Measurements from ENCODE around the gene POLN.

The POLN gene

DNA sequence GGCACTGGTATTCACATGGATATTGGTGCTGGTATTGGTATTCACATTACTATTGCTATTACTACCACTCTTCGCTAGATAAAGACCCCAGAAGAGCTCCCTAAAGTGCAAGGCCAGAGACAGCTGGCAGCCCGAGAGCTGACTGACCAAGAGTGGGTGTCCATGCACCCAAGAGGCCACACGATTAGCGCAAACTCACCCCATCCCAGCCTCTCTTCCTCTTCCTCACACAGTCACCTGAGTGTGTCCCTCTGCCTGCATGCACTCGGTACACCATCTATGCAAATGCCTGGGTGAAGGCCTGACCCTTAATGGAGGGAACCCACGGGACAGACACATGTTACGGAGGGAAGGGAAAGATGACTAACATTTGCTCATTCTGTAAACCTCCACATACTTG is 86.7 kb downstream of the POLN start:
- DNase-seq: no peak

DNA sequence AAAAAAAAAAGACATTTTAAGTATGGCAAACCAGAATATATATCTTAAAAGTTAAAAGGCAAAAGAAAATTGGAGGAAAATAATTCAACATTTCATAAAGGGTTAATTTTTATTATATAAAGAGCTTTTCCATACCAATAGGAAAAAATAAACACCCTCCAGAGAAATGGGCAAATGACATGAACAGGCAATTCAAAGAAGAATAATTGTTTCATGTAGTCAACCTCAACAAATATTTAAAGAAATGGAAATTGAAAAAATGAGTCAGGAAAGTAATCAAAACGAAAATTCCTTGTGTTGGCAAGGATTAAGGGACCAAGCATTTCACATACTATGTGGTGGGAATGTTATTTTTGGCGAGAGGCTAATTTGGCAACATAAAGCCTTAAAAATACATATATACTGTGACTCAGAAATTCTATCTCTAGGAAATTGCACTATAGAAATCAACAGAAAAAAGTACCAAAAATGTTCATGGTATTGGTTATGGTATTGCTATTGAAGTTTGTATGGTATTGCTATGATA is 87.6 kb downstream of the POLN start:
- peak; percentile 43 for DNase-seq

DNA sequence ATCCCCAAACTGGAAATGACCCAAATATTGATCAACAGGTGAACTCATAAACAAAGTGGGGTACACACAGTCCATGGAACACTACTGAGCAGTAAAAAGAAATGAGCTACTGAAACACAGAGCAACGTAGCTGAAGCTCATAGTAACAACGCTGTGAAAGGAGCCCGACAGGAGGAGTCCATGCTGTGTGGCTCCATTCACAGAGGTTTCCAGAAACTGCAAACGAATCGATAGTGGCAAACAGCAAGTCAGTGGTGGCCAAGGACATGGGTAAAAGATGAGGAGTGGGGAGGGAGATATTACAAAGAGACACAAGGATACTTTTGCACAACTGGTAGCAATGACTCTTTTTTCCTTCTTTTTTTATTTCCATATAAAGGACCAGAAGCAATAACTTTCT is 90.4 kb downstream of the POLN start:
- DNase-seq: no peak

DNA sequence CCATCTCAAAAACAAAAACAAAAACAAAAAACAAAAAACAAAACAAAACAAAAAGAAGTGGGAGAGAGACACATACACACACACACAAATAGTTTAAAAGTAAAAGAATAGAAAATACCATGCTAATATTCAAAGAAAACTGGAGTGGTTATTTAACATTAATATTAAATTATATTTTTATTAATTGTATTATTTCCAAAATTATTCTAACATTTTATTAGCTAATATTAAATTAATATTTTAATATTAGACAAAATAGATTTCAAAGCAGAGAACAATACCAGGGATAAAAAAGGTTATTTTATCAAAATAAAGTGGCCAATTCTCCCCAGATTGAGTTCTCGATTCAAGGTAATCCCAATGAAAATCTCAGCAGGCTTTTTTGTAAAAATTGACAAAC is 91.8 kb downstream of the POLN start:
- no peak for DNase-seq

DNA sequence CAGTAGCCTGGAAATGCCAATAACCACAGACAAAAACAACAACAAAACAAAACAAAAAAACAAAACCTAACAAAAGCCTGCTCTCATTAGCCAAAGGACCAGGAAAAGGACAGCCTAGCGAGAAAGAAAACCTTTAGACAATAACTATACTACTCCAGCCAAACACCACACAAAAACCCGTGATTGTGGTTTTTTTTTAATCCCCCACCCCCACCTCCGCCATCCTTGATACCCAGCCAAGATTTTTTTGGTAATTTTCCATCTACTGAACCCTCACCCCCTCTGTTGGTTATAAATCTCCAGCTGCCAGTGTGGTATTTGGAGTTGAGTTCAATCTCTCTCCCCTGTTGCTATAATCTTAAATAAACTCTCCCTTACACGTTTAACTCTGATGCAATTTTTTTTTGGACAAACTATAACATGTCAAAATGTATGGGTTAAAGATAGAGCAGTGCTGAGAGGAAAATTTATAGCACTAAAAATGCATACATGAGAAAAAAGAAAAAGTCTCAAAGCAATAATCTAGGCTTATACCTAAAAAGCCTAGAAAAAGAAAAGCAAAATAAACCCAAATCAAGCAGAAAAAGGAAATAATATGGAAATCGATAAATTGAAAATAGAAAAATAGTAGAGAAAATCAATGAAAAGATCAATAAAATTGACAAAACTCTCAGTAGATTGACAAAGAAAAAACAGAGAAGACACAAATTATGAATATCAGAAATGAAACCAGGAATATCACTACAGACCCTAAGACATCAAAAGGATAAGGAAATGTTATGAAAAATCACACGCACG is 99.1 kb downstream of the POLN start:
- DNase-seq: peak; percentile 55

DNA sequence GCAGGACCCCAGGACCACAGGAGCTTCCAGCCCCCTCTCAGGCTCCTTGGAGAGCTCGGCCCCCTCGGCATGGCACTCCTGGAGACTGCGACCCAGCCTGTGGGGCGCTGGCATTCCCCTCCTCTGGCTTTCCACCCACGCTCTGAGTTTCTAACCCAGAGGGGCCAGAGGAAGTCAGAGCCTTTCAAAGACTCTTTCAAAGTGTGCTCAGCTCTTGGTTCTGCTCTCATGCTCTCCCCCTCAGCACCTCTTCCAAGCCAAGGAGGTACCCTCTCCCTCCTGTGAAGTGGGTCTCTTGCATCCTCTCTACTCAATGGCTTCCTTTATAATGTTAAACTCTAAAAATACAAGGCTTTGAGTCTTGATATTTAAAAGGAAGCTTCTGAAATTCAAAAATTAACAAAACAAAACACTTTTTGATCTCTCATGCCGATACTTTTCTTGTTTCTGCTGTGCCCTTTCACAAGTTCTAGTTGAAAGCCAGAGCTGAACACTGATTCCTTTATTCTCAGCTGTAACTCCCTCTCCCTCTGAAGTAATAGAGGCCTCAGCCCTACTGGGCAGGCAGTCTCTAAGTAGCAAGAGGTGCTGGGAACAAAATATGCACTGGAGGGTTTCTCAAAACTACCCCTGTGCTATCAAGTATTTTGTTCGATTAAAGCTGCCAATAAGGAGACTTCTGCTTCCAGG is 100.0 kb downstream of the POLN start:
- DNase-seq: no peak

DNA sequence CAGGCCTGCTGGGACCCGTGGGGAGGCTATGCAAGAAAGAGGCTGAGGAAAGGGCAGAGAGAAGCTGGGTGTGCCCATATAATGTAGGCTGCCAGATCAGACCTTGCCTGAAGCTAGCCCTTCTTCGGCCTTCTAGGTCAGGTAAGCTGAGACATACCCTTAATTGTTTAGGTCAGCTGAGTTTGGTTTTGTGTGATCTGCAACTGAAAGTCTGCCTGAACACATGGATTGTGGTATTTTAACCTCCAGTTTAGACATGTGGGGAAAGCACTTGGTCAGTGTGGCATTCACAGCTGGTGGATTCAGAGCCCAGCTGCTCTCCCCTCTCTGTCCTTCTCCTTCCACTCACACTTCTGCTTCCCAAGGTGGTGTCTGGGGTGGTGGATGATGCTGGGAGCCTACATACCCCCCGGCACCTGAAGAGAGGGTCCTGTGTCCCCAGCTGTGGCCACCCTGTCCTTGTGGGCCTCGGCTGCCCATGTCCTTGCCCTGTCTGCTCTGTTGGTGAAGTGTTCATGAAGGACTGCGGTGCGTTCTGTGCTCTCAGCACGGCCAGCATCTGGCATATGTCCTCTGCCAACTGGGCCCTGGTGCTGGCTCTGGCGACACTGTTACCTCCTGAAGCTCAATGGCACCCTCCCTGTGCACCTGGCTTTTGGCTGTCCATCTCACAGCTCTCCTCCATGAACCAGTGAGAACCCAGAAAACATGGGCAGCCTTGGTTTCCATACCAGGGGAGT is 100.7 kb downstream of the POLN start:
- no peak for DNase-seq

DNA sequence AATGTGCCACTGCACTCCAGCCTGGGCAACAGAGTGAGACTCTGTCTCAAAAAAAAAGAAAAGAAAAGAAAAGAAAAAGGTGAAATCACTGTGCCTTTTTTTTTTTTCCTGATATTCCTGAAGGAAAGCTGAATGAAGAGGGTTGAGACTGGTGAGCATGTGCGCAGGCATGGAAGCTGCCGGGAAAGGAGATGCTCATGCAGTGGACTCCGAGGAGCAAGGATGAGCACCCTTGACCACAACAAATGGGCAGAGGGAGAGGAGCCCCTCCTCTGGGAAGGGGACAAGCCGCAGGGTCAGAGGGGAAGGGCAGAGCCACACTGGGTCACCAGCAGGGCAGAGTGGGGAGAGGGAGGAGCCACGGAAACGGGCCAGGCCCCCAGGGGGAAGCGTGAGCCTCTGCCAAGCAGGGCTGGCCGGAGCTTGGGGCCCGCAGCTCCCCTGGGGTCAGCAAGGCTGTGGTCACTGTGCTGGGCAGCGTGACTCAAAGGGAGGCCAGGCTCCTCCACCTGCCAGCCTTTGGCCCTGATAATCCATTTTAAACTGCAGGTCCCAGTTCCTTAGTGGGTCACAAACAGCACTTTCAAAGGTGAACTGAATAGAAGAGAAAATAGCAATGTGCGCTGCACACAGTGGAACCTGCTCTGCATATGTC is 102.9 kb downstream of the POLN start:
- DNase-seq: no peak

DNA sequence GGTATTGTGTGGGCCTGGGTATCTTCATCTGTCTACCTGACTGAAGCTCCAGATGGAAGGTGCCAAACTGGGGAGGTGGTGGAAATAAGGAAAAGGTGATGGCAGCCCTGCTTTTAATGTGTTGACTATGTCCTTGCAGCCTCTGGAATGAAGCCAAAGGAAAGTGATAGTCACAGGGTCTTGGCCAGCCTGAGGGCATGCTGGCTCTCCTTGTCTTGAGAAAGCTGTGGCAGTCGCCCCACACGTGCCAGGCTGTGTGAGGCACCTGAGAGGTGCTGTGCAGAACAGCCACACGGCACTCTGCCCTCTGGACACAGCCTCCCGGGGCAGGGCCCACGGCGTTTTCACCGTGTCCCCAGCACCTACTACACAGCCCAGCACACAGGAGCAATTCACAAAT is 105.2 kb downstream of the POLN start:
- DNase-seq: no peak

DNA sequence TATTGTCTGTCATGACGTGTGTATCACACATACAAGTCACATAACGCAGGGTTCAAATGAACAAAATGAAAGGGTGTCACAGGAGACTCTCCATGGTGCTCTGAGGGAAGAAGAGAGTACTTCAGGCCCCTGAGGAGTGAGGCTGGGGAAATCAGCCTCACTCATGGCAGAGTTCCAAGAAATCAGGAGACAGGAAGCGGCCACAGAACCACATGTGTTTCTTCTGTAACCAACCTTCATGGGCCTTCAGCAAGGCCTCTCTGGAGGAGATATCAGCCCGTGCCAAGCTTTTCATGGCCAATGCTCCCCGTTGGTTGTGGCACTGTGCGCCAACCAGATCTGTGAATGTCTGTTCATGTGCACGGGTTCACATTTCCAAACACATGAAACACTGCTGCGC is 106.8 kb downstream of the POLN start:
- DNase-seq: peak; percentile 64

DNA sequence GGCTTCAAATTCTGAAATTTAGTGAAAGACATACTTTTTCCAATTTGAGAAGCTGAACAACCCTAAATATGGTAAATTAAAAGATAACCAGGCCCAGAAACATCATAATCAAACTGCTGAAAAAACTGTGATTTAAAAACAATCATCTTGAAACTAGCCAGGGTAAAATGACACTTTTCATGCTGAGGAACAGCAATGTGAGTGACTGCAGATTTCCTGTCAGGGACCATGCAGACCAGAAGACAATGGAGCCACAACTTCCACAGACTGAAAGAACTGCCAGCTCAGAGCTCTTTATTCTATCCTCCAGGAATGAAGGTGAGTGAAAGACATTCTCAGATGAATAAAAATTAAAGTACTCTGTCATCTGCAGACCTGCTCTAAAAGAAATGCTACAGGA is 109.5 kb downstream of the POLN start:
- DNase-seq: no peak

DNA sequence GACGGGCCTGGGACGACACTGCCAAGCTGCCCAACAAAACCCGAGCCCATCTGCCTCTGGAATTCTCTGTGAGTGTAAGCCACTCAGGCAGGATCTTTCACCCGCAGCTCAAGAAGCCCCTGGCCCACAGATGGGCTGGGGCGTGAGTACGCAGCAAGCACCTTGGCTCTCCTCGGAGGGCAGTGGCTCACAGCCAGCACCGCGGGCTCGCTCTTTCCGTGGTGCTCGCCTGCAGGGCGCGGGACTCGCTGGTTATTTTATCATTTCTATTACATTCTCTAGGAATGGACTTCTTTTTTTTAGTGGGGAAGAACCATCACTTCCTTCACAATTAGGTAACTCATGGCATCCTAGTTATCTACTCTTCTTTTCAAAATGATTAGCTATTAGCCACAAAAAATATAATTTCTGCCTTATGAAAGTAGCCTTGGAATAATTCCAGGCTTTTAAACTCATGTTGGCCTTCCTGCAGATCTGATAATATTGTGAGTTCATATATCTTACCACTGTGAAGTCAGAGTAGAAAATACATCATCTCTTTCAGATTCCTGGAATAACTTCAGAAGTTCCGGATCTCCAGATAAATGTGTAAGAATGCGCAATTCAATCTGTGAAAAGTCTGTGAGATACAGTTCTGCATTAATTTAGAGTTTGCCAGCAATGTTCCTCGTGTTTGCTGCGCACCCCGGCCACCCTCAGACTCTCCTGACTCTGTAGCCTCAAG is 114.2 kb downstream of the POLN start:
- no peak for DNase-seq

DNA sequence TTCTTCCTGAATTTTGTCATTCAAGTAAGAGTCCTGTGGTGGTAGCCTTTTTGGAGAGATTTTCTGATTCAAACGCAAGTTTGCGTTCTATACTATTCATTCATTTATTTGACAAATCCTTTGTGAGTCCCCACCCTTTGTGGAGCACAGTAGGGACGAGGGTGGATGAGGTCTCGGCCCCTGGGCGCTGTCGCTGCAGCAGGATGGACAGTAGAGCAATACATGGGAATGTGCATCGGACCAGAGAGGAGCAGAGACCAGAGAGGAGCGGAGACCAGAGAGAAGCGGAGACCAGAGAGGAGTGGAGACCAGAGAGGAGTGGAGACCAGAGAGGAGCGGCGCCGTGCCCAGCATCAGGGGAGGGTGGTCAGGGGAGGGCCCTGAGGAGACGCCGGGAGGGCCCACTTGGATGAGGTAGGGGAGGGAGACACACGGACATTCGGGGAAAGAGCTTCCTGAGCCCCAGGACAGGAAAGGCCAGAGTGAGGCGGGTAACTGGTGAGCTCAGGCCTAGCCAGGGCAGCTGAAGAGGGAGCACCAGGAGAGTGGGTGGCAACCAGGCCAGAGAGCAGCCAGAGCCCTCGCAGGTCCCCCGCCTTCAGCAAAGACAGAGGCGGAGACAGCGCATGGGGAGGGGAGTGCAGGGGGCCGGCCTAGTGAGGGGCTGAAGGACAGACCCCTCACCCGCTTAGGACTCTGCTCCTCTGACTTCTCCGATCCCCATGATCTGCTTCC is 115.4 kb downstream of the POLN start:
- DNase-seq: no peak

DNA sequence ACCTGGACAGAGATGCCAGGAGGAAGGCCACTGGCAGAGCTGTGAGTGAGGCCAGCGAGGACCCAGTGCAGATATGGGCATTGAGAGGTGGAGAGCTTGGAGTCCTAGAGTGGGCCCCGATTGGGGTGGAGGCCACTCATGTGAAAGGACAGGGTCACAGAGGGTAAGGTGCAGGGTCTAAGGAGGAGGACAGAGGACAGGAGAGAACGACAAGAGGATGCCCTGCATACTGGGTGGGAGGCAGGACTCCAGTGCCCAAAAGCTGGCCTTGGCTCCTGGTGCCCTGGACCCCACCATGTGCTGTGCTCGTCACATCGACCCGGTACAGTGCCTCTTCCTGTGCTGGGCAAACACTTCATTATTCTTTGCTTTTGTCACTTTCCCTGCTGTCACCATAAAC is 116.1 kb downstream of the POLN start:
- no peak for DNase-seq

DNA sequence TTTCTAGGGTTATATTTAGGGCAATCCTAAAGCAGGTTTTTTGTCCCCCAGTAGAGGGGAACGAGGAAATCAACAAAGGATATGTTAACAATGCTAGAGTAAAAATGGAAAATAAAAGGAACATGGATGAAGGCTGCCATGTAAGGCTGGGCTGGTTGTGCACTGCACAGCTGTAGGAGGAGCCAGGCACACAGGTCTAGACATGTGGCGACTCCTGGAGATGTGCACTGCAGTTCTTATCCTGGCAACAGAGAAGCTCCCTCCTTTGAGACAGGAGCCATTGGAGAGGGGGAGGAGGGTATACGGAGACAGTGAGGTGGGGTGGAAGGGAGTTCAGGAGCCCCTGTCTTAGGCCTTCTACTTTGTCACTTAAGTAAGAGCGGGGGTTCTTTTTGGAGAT is 116.9 kb downstream of the POLN start:
- DNase-seq: no peak

DNA sequence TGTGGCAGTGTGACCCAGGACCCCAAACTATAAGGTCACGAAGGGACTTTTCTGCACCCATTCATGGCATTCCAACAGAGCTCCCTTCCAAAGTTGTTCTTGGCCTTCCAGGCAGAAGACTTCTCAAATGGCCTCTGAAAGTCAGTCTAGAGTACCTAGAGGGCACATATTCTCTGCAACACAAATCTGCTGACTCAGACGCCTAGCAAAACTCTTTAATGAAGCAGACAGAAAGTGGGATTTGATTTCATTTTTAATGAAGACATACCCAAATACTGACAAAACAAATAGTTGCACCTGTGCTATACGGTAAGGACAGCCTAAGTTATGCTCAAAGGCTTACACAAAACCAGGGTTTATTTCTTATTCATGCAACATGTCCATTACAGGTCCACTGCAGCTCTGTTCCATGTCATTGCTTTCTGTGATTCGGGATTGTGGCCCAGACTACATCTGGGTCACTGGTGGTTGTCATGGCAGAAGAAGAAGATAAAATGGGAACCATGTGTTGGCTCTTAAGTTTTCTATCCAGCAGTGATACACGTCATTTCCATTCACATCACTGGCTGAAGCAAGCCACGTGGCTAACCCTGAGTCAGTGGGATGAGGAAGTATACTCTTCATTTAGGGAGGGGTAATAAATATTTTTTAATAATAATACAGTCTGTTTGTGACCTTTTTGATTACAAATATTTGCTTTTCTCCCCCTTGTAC is 125.1 kb downstream of the POLN start:
- DNase-seq: peak; percentile 8

DNA sequence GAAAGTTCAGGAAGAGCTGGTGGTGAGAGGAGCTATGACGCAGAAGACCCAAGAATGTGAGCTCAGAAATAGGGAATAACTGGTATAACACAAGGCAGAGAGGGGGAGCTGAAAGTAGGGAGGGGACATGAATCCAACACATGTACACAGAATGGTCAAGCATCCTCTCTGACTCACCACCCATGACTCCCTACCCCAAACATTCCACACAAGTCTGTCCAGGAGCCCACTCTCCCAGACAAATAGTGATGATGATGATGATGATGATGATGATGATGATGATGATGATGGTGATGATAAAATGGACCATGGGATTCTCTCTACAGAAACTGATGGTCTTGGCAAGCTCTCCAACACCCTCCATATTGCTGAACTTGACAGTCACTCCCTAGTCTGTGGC is 136.4 kb downstream of the POLN start:
- DNase-seq: peak; percentile 48

DNA sequence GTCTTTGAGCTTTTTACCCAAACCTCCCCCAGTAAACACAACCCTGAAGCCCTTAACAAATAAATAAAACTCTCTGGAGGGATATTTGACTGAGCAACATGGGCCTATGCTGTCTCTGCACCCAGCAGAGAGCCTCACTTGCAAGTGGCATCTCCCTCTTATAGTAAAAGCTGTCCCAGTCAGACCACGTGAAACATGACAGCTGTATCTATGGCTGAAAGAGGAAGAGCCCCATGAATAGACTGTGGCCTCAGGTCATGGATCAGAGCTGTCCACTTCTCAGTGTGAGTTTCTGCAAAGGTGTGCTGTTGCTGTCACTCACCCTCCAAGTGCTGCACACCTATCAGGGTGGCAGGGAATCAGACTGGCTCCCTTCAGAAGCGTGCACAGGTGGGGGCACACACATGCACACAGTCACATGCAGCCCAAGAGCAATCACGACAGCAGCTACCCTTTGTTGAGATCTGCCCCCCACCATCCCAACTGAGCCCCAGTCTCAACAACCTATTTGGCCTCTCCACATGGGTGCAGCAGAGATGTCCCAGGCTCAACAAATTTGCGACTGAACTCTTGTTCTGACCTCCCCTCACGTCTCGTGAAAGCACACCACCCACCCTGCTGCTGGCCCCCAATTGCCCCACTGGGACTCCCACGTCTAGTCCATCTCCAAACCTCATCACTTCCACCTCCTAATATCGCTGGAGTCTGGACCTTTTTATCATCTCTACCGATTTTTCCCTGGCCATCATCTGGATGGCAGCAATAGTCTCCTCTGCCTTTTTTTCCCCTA is 137.2 kb downstream of the POLN start:
- no peak for DNase-seq

DNA sequence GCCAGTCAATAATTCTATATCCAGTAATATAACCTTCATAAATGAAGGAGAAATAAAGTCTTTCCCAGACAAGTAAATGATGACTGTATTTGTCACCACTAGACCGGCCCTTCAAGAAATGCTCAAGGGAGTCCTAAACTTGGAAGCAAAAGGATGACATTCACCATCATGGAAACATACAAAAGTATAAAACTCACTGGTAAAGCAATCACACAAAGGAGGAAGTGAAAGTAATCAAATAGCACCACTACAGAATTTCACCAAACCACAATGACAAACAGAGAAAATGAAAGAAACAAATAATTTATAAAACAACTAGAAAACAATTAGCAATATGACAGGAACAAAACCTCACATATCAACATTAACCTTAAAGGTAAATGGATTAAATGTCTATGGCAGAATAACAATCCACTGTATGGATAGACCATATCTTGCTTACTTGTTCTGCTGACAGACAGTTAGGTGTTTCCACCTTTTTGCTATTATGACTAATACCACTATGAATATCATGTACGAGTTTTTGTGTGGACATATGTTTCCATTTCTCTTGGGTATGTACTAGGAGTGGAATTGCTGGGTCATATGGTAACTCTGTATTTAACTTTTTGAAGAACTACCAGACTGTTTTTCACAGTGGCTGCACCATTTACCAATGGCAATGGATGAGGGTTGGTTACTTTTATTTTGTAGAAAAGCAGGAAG is 137.9 kb downstream of the POLN start:
- no peak for DNase-seq

All from fibroblast of skin of right biceps (primary cell).